IMR-90 (cell line): ENCODE results near the gene GIT2. TPM values are rescaled to one million over a fixed set of nuclear protein-coding genes. Genes with fewer than 3 reads are reported as not detected.

Experiments
- ATAC-seq: fragments of 200-7000 bp; cut with Tn5 transposase; 2 replicates; pipeline ENCODE4 v1.9.1; 2020; ENCODE audit warnings: low read depth, mild to moderate bottlenecking, moderate library complexity
- BruUV-seq: library from RNA; stranded (reverse); fragments of 400-500 nt; replicated peaks from 2 replicates; lab custom pipeline; 2021; lab: Mats Ljungman, UMichigan
- CTCF ChIA-PET: fragments of 300-600 bp; formaldehyde crosslinking; extraction: SDS; loops from one replicate; lab custom pipeline; 2021; ENCODE audit warnings: antibody characterized with exemption; lab: Yijun Ruan, JAX
- POLR2A ChIA-PET: fragments of 300-600 bp; sonication (Branson Sonifier 250); formaldehyde crosslinking; loops from one replicate; lab custom pipeline; 2022; ENCODE audit warnings: antibody characterized with exemption; ENCODE audit not compliant: unreplicated experiment; lab: Charles Lee
- DNase-seq: peaks from one replicate; pipeline ENCODE4 v3.0.0; 2013
- H2AFZ ChIP-seq: replicated peaks from 2 replicates; pipeline ENCODE3; 2013; ENCODE audit warnings: low read length, mild to moderate bottlenecking; ENCODE audit not compliant: poor library complexity
- H2AK5ac ChIP-seq: 2 replicates; pipeline ENCODE4 v1.6.1; 2013; ENCODE audit warnings: low read depth, low read length, inconsistent platforms
- H2AK9ac ChIP-seq: replicated peaks from 2 replicates; pipeline ENCODE3; 2013; ENCODE audit warnings: mild to moderate bottlenecking, low read depth, low read length, moderate library complexity; ENCODE audit not compliant: poor library complexity
- H2BK120ac ChIP-seq: 2 replicates; pipeline ENCODE4 v1.6.1; 2013; ENCODE audit warnings: low read depth, low read length, inconsistent platforms
- H2BK15ac ChIP-seq: 3 replicates; pipeline ENCODE4 v1.6.1; 2013; ENCODE audit warnings: low read depth, low read length, inconsistent platforms
- H2BK20ac ChIP-seq: 2 replicates; pipeline ENCODE4 v1.6.1; 2013; ENCODE audit warnings: low read depth, mild to moderate bottlenecking, inconsistent platforms, low read length, moderate library complexity
- H2BK5ac ChIP-seq: 2 replicates; pipeline ENCODE4 v1.6.1; 2013; ENCODE audit warnings: mild to moderate bottlenecking, low read depth, low read length, inconsistent platforms; ENCODE audit not compliant: poor library complexity, severe bottlenecking
- H3K14ac ChIP-seq: replicated peaks from 2 replicates; pipeline ENCODE4 v1.6.1; 2013; ENCODE audit warnings: low read depth, low read length, inconsistent platforms
- H3K18ac ChIP-seq: 2 replicates; pipeline ENCODE4 v1.6.1; 2013; ENCODE audit warnings: low read depth, low read length, control low read depth
- H3K23ac ChIP-seq: 2 replicates; pipeline ENCODE4 v1.6.1; 2013; ENCODE audit warnings: low read depth, low read length, inconsistent platforms
- H3K27ac ChIP-seq: 2 replicates; pipeline ENCODE4 v1.5.1; 2013; ENCODE audit warnings: mild to moderate bottlenecking, control low read depth, low read length; ENCODE audit not compliant: insufficient read depth
- H3K27me3 ChIP-seq: 2 replicates; pipeline ENCODE4 v1.6.1; 2013; ENCODE audit warnings: low read length; ENCODE audit not compliant: control insufficient read depth, insufficient read depth
- H3K36me3 ChIP-seq: 2 replicates; pipeline ENCODE4 v1.6.1; 2013; ENCODE audit warnings: low read length, mixed read lengths; ENCODE audit not compliant: control insufficient read depth, insufficient read depth
- H3K4ac ChIP-seq: 2 replicates; pipeline ENCODE4 v1.6.1; 2013; ENCODE audit warnings: low read depth, low read length, inconsistent platforms
- H3K4me1 ChIP-seq: 2 replicates; pipeline ENCODE4 v1.6.1; 2013; ENCODE audit warnings: low read length, mixed read lengths; ENCODE audit not compliant: control insufficient read depth, insufficient read depth
- H3K4me2 ChIP-seq: 2 replicates; pipeline ENCODE4 v1.6.1; 2013; ENCODE audit warnings: low read depth, mild to moderate bottlenecking, control low read depth, low read length, moderate library complexity
- H3K4me3 ChIP-seq: 2 replicates; pipeline ENCODE4 v1.5.1; 2013; ENCODE audit warnings: low read depth, mild to moderate bottlenecking, control low read depth, low read length, moderate library complexity; ENCODE audit not compliant: insufficient read depth
- H3K56ac ChIP-seq: 2 replicates; pipeline ENCODE4 v1.6.1; 2013; ENCODE audit warnings: low read length, inconsistent platforms; ENCODE audit not compliant: insufficient read depth; ENCODE audit errors: extremely low read depth
- H3K79me1 ChIP-seq, 2 experiments: 2 replicates each; pipeline ENCODE4 v1.6.1; 2013; ENCODE audit warnings: low read length in 2 of 2, inconsistent platforms in 1 of 2, low read depth in 1 of 2
- H3K9ac ChIP-seq: 2 replicates; pipeline ENCODE4 v1.6.1; 2013; ENCODE audit warnings: low read depth, low read length, control low read depth
- H3K9me1 ChIP-seq: 2 replicates; pipeline ENCODE4 v1.6.1; 2013; ENCODE audit warnings: low read length, inconsistent platforms; ENCODE audit not compliant: insufficient read depth
- H3K9me3 ChIP-seq: 2 replicates; pipeline ENCODE4 v1.6.1; 2013; ENCODE audit warnings: low read length; ENCODE audit not compliant: control insufficient read depth, insufficient read depth
- H4K20me1 ChIP-seq: 2 replicates; pipeline ENCODE4 v1.6.1; 2013; ENCODE audit warnings: low read length, inconsistent platforms; ENCODE audit not compliant: insufficient read depth
- H4K5ac ChIP-seq: 2 replicates; pipeline ENCODE4 v1.6.1; 2013; ENCODE audit warnings: mild to moderate bottlenecking, low read depth, low read length, control low read depth
- H4K8ac ChIP-seq, 2 experiments: 2 replicates each; pipeline ENCODE4 v1.6.1; 2013; ENCODE audit warnings: low read depth in 2 of 2, low read length in 2 of 2, control low read depth in 1 of 2, inconsistent platforms in 1 of 2
- H4K91ac ChIP-seq: 2 replicates; pipeline ENCODE4 v1.6.1; 2013; ENCODE audit warnings: low read depth, low read length, inconsistent platforms; ENCODE audit not compliant: insufficient read depth
- BHLHE40 ChIP-seq: fragments of 150-350 bp; IDR thresholded peaks from 2 replicates; pipeline ENCODE4 v1.6.1; 2016; ENCODE audit warnings: mild to moderate bottlenecking, low read depth, low read length
- CEBPB ChIP-seq: IDR thresholded peaks from 2 replicates; pipeline ENCODE4 v1.6.1; 2012; ENCODE audit warnings: low read depth, low read length, improper control_type of control experiment
- CHD1 ChIP-seq: IDR thresholded peaks from 2 replicates; pipeline ENCODE4 v1.6.1; 2012; ENCODE audit warnings: low read depth, low read length, improper control_type of control experiment
- FOS ChIP-seq: fragments of 150-350 bp; IDR thresholded peaks from 2 replicates; pipeline ENCODE4 v1.6.1; 2016; ENCODE audit warnings: low read depth, low read length
- MAFK ChIP-seq: IDR thresholded peaks from 2 replicates; pipeline ENCODE4 v1.6.1; 2012; ENCODE audit warnings: low read depth, low read length, improper control_type of control experiment
- MAZ ChIP-seq: IDR thresholded peaks from 2 replicates; pipeline ENCODE4 v1.6.1; 2012; ENCODE audit warnings: low read depth, mild to moderate bottlenecking, low read length, improper control_type of control experiment, moderate library complexity, borderline replicate concordance
- MXI1 ChIP-seq: IDR thresholded peaks from 2 replicates; pipeline ENCODE4 v1.6.1; 2012; ENCODE audit warnings: low read depth, mild to moderate bottlenecking, low read length, moderate library complexity, borderline replicate concordance
- NFE2L2 ChIP-seq: fragments of 150-350 bp; IDR thresholded peaks from 2 replicates; pipeline ENCODE4 v1.6.1; 2016; ENCODE audit warnings: low read depth, mild to moderate bottlenecking, low read length
- POLR2A ChIP-seq: IDR thresholded peaks from 2 replicates; pipeline ENCODE4 v1.6.1; 2012; ENCODE audit warnings: mild to moderate bottlenecking, low read depth, low read length
- RAD21 ChIP-seq: IDR thresholded peaks from 2 replicates; pipeline ENCODE4 v1.6.1; 2012; ENCODE audit warnings: low read length, improper control_type of control experiment
- RCOR1 ChIP-seq: IDR thresholded peaks from 2 replicates; pipeline ENCODE4 v1.6.1; 2012; ENCODE audit warnings: mild to moderate bottlenecking, low read length, improper control_type of control experiment; ENCODE audit not compliant: insufficient replicate concordance
- RFX5 ChIP-seq: IDR thresholded peaks from 2 replicates; pipeline ENCODE4 v1.8.0; 2012; ENCODE audit warnings: low read depth, mild to moderate bottlenecking, low read length, moderate library complexity
- SMC3 ChIP-seq: fragments of 150-350 bp; IDR thresholded peaks from 2 replicates; pipeline ENCODE4 v1.6.1; 2016; ENCODE audit warnings: low read depth, mild to moderate bottlenecking, antibody characterized with exemption, low read length, moderate library complexity
- WGBS, 2 experiments: methylation state at CpG; one replicate each; pipeline versions ENCODE4 v1.1.5 to v1.1.7; 2013; ENCODE audit warnings: missing lambda C conversion rate in 2 of 2; ENCODE audit not compliant: insufficient read length in 1 of 2; ENCODE audit errors: extremely low coverage in 2 of 2; 5-methylcytosine and 5-hydroxymethylcytosine counted together
- dilution Hi-C: fragments of 300-500 bp; cut with HindIII; formaldehyde crosslinking; loops from one replicate; pipeline ENCODE4 v1.14.3; 2018; ENCODE audit warnings: low sequenced_read_pairs; ENCODE audit not compliant: unreplicated experiment
- in situ Hi-C: fragments of 300-500 bp; cut with MboI; formaldehyde crosslinking; loops from 3 replicates; pipeline ENCODE4 v1.14.3; 2019; ENCODE audit warnings: low sequenced_read_pairs, inconsistent platforms, mixed read lengths
- intact Hi-C: fragments of 100-400 bp; cut with micrococcal nuclease; formaldehyde crosslinking; loops from 2 replicates; pipeline ENCODE4 v1.10.0; 2022
- polyA plus RNA-seq, 3 experiments: library from polyadenylated mRNA; depleted of rRNA; stranded (reverse); fragments of >200 nt; gene quantifications; 2 replicates each; pipeline ENCODE4 v1.2.3, GENCODE V29; 2012; ENCODE audit warnings: low replicate concordance in 1 of 3
- total RNA-seq: library from RNA; depleted of rRNA; stranded (reverse); fragments of >200 nt; gene quantifications from 2 replicates; pipeline ENCODE4 v1.2.3, GENCODE V29; 2012
- TF ChIP-seq, protein P1 (sequence below): fragments of 150-350 bp; IDR thresholded peaks from 2 replicates; pipeline ENCODE4 v1.6.1; 2017; ENCODE audit warnings: mild to moderate bottlenecking, antibody characterized with exemption, low read length, low read depth
- TF ChIP-seq, protein P2 (sequence below): conservative IDR thresholded peaks from 2 replicates; pipeline ENCODE4 v1.5.1; 2012; ENCODE audit warnings: mild to moderate bottlenecking, low read depth, low read length, improper control_type of control experiment
- TF ChIP-seq, protein P3 (sequence below): fragments of 150-350 bp; IDR thresholded peaks from 2 replicates; pipeline ENCODE4 v1.6.1; 2016; ENCODE audit warnings: low read depth, mild to moderate bottlenecking, low read length, moderate library complexity, borderline replicate concordance

GIT2 gene
- total and polyA plus RNA-seq, 2 of the 4 experiments (the other 2 are of a cell fraction): 48.0 to 71.9 TPM

DNA sequence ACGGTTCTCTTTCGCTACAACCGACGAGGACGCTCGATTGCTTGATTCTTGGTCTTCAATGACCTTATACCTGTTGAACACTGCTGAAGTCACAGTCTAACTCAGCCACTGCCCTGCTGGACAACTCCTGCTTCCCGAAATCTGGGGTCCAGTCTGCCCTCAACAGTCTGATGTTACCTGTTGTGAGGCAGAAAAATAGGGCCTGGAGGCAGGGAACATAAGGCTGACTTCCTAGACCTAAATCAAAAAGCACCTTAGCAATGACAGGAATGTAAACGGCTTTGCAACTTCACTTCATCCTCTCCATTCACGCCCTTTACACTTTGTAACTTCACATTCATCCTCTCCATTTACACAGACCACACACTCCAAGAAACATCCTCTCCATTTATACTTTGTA, 115.2 kb downstream of the GIT2 start:
- Histone ChIP-seq H2AFZ (peak overlapping the region; percentile 97), H2BK5ac (peak overlapping the region; percentile 10), H3K9ac (peak overlapping the region; percentile 63), H2BK20ac (no peak overlapping the region), H4K5ac (peak overlapping the region; percentile 33; the same call in 1 of the 2 replicates), H3K56ac (peak overlapping the region; percentile 59; the same call in 1 of the 2 replicates), H3K14ac (peak overlapping the region; percentile 78; the same call in 1 of the 2 replicates), H3K27ac (peak overlapping the region; percentile 6; the same call in 1 of the 2 replicates), H2BK120ac (peak overlapping the region; percentile 44; the same call in 1 of the 2 replicates), H2BK15ac (peak overlapping the region; percentile 65; the same call in 1 of the 3 replicates), H4K91ac (peak overlapping the region; percentile 37; the same call in 1 of the 2 replicates), H3K4me1 (peaks cover 10% of the 10 kb centered on the region), H4K20me1 (peaks cover 24% of the 10 kb centered on the region; the same call in 1 of the 2 replicates), H3K4ac (peak overlapping the region; percentile 80), H3K9me3 (no peaks in the 10 kb centered on the region), H3K27me3 (no peaks in the 10 kb centered on the region), H4K8ac (peak overlapping the region; percentile 87 to 97), H3K9me1 (peaks cover 17% of the 10 kb centered on the region), H3K23ac (peak overlapping the region; percentile 72), H3K79me1 (peaks cover 25 to 43% of the 10 kb centered on the region in 2 experiments), H3K4me2 (peak overlapping the region; percentile 92), H2AK9ac (peak overlapping the region; percentile 89), H3K18ac (no peak overlapping the region), H3K36me3 (no peaks in the 10 kb centered on the region), H3K4me3 (peak overlapping the region; percentile 56), H2AK5ac (peak overlapping the region; percentile 92)
- in situ Hi-C loops: no loop called here
- intact Hi-C loops: loop anchor here (1.0 kb wide), 2 partner anchors 28 to 76 kb away; no protein-coding TSS in a partner anchor
- DNase-seq (no peak), ATAC-seq (no peak)
- ChIA-PET POLR2A (no interaction called here), CTCF (interaction anchor here (0.6 kb wide), 1 partner anchor 29 kb away, joined by 3 read pairs; no protein-coding TSS in a partner anchor)
- TF ChIP-seq MAFK (no peak), CHD1 (no peak), RAD21 (no peak), MXI1 (no peak), POLR2A (no peak), FOS (no peak), CEBPB (no peak), BHLHE40 (no peak), RFX5 (no peak), MAZ (no peak), NFE2L2 (no peak), SMC3 (no peak), RCOR1 (no peak)
- TF ChIP-seq, protein P1, sequence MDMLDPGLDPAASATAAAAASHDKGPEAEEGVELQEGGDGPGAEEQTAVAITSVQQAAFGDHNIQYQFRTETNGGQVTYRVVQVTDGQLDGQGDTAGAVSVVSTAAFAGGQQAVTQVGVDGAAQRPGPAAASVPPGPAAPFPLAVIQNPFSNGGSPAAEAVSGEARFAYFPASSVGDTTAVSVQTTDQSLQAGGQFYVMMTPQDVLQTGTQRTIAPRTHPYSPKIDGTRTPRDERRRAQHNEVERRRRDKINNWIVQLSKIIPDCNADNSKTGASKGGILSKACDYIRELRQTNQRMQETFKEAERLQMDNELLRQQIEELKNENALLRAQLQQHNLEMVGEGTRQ: no peak
- TF ChIP-seq, protein P2, sequence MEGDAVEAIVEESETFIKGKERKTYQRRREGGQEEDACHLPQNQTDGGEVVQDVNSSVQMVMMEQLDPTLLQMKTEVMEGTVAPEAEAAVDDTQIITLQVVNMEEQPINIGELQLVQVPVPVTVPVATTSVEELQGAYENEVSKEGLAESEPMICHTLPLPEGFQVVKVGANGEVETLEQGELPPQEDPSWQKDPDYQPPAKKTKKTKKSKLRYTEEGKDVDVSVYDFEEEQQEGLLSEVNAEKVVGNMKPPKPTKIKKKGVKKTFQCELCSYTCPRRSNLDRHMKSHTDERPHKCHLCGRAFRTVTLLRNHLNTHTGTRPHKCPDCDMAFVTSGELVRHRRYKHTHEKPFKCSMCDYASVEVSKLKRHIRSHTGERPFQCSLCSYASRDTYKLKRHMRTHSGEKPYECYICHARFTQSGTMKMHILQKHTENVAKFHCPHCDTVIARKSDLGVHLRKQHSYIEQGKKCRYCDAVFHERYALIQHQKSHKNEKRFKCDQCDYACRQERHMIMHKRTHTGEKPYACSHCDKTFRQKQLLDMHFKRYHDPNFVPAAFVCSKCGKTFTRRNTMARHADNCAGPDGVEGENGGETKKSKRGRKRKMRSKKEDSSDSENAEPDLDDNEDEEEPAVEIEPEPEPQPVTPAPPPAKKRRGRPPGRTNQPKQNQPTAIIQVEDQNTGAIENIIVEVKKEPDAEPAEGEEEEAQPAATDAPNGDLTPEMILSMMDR: no peak
- TF ChIP-seq, protein P3, sequence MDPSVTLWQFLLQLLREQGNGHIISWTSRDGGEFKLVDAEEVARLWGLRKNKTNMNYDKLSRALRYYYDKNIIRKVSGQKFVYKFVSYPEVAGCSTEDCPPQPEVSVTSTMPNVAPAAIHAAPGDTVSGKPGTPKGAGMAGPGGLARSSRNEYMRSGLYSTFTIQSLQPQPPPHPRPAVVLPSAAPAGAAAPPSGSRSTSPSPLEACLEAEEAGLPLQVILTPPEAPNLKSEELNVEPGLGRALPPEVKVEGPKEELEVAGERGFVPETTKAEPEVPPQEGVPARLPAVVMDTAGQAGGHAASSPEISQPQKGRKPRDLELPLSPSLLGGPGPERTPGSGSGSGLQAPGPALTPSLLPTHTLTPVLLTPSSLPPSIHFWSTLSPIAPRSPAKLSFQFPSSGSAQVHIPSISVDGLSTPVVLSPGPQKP: no peak
- no TSS peak for BruUV-seq
- 0% methylated on average over 1 of the region's 9 CpGs; no CpG with 5 or more reads in 1 of the 2 experiments for WGBS, 2 experiments
- dilution Hi-C loops: no loop called here
